Peyer's patch (tissue), 4 donors: Measurements from ENCODE around the gene ADGRL3.

Experiments
- POLR2A ChIP-seq, 2 donors: fragments of 450-650 bp; IDR thresholded peaks; one replicate each; pipeline ENCODE4 v1.5.1; 2017; ENCODE audit warnings: antibody characterized with exemption in 2 of 2, mild to moderate bottlenecking in 2 of 2, moderate library complexity in 2 of 2
- TF ChIP-seq, protein P1 (sequence below), 6 experiments: fragments of 450-650 bp in 4 of 6; fragments of 200-600 bp in 2 of 6; sonication (generic) in 1 of 6; IDR thresholded peaks; one replicate each; pipeline ENCODE4 v1.5.1; 2017 to 2019; ENCODE audit warnings: antibody characterized with exemption in 6 of 6, mild to moderate bottlenecking in 3 of 6, moderate library complexity in 1 of 6

- no peak for TF ChIP-seq POLR2A (IDR thresholded peaks at IDR 0.05)
- TF ChIP-seq, protein P1, sequence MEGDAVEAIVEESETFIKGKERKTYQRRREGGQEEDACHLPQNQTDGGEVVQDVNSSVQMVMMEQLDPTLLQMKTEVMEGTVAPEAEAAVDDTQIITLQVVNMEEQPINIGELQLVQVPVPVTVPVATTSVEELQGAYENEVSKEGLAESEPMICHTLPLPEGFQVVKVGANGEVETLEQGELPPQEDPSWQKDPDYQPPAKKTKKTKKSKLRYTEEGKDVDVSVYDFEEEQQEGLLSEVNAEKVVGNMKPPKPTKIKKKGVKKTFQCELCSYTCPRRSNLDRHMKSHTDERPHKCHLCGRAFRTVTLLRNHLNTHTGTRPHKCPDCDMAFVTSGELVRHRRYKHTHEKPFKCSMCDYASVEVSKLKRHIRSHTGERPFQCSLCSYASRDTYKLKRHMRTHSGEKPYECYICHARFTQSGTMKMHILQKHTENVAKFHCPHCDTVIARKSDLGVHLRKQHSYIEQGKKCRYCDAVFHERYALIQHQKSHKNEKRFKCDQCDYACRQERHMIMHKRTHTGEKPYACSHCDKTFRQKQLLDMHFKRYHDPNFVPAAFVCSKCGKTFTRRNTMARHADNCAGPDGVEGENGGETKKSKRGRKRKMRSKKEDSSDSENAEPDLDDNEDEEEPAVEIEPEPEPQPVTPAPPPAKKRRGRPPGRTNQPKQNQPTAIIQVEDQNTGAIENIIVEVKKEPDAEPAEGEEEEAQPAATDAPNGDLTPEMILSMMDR (IDR thresholded peaks at IDR 0.05): no peak
Observed at GRCh38 chr4:61251129-61251528, 51.0 kb downstream of the ADGRL3 start.
